K562 (cell line): ENCODE measurements around the gene ADAMTS6. TPM values are rescaled to one million over a fixed set of nuclear protein-coding genes. Genes with fewer than 3 reads are reported as not detected.

Experiments used
- ATAC-seq: fragments of 200-7000 bp; cut with Tn5 transposase; 3 replicates; pipeline ENCODE4 v1.9.1; 2020; ENCODE audit warnings: moderate library complexity
- BruUV-seq: library from RNA; stranded (reverse); fragments of 400-500 nt; replicated peaks from 2 replicates; lab custom pipeline; 2021; lab: Mats Ljungman, UMichigan
- CTCF ChIA-PET: fragments of 300-600 bp; formaldehyde crosslinking; extraction: SDS; loops from one replicate; lab custom pipeline; 2021; ENCODE audit warnings: low intra/inter-chr PET ratio; lab: Yijun Ruan, JAX
- POLR2A ChIA-PET: fragments of 300-600, 350-650 bp; sonication (Branson Sonifier 250); formaldehyde crosslinking; extraction: SDS; loops from one replicate; lab custom pipeline; 2021; ENCODE audit warnings: antibody characterized with exemption, inconsistent platforms; lab: Yijun Ruan, JAX
- DNase-seq, 4 experiments: peaks; one replicate each; pipeline versions ENCODE4 v3.0.0 to v3.0.0-alpha.2; 2011 to 2018; ENCODE audit warnings: low spot score in 3 of 4, mixed read lengths in 3 of 4; ENCODE audit errors: extremely low read depth in 1 of 4
- FAIRE-seq: peaks from 2 replicates; lab custom pipeline; 2011; peaks lifted over from hg19 to GRCh38; lab: Jason Lieb, UNC
- H2AFZ ChIP-seq: 2 replicates; pipeline ENCODE4 v1.6.0; 2011; ENCODE audit warnings: low read depth, low read length, control low read depth, inconsistent platforms
- H3K27ac ChIP-seq: fragments of 200-600 bp; 3 replicates; pipeline ENCODE4 v1.8.0; 2011; ENCODE audit warnings: low read depth, mild to moderate bottlenecking, control low read depth, inconsistent platforms, low read length, moderate library complexity, mixed read lengths; ENCODE audit errors: extremely low read depth
- H3K27me3 ChIP-seq, 2 experiments: fragments of 300-600 bp in 1 of 2; 2 replicates in 1 of 2; 3 replicates in 1 of 2; pipeline versions ENCODE4 v1.6.0 to v1.8.0; 2011; ENCODE audit warnings: inconsistent platforms in 2 of 2, low read length in 2 of 2, mild to moderate bottlenecking in 1 of 2, mixed read lengths in 1 of 2, moderate library complexity in 1 of 2; ENCODE audit not compliant: control insufficient read depth in 2 of 2, insufficient read depth in 2 of 2
- H3K36me3 ChIP-seq: fragments of 300-600 bp; 3 replicates; pipeline ENCODE4 v1.8.0; 2011; ENCODE audit warnings: mild to moderate bottlenecking, low read length, inconsistent platforms; ENCODE audit not compliant: control insufficient read depth, insufficient read depth
- H3K4me1 ChIP-seq, 2 experiments: fragments of 200-600 bp in 1 of 2; replicated peaks in 1 of 2; 2 replicates in 1 of 2; 3 replicates in 1 of 2; pipeline versions ENCODE4 v1.5.1 to v1.8.0; 2011; ENCODE audit warnings: inconsistent platforms in 2 of 2, low read length in 2 of 2, mild to moderate bottlenecking in 1 of 2, mixed read lengths in 1 of 2, moderate library complexity in 1 of 2; ENCODE audit not compliant: control insufficient read depth in 2 of 2, insufficient read depth in 2 of 2
- H3K4me2 ChIP-seq: 2 replicates; pipeline ENCODE4 v1.6.1; 2011; ENCODE audit warnings: low read length, control low read depth, inconsistent platforms, mixed read lengths; ENCODE audit not compliant: insufficient read depth
- H3K4me3 ChIP-seq: fragments of 200-600 bp; sonication (generic), shearing (Covaris generic); 2 replicates; pipeline ENCODE4 v1.5.1; 2016; ENCODE audit warnings: control low read depth, inconsistent platforms
- H3K79me2 ChIP-seq: fragments of 200-600 bp; 3 replicates; pipeline ENCODE4 v1.8.0; 2011; ENCODE audit warnings: low read length, inconsistent platforms; ENCODE audit not compliant: control insufficient read depth, insufficient read depth
- H3K9ac ChIP-seq, 2 experiments: 2 replicates each; pipeline versions ENCODE4 v1.6.0 to v1.6.1; 2011; ENCODE audit warnings: low read depth in 2 of 2, low read length in 2 of 2, control low read depth in 1 of 2, inconsistent platforms in 1 of 2, mild to moderate bottlenecking in 1 of 2, mixed read lengths in 1 of 2; ENCODE audit not compliant: insufficient read depth in 1 of 2
- H3K9me1 ChIP-seq: one replicate; pipeline ENCODE4 v1.6.0; 2011; ENCODE audit warnings: inconsistent platforms, mild to moderate bottlenecking, low read length, moderate library complexity; ENCODE audit not compliant: control insufficient read depth, insufficient read depth
- H3K9me3 ChIP-seq: replicated peaks from 2 replicates; pipeline ENCODE4 v1.5.1; 2011; ENCODE audit warnings: low read depth, low read length, inconsistent platforms; ENCODE audit not compliant: control insufficient read depth, insufficient read depth
- H4K20me1 ChIP-seq: replicated peaks from 2 replicates; pipeline ENCODE4 v1.6.1; 2011; ENCODE audit warnings: low read length, inconsistent platforms, mixed read lengths; ENCODE audit not compliant: control insufficient read depth, insufficient read depth
- ATF1 ChIP-seq, 2 experiments: fragments of 450-650 bp in 1 of 2; IDR thresholded peaks; 2 replicates each; pipeline ENCODE4 v1.6.1; 2016; ENCODE audit warnings: missing compliant biosample characterization in 1 of 2, missing genetic modification characterization in 1 of 2
- E2F5 ChIP-seq: sonication (generic); formaldehyde crosslinking; IDR thresholded peaks from 2 replicates; pipeline ENCODE4 v1.8.0; 2022; ENCODE audit warnings: mild to moderate bottlenecking, missing genetic modification reagents
- FOXK1 ChIP-seq: sonication (generic); formaldehyde crosslinking; IDR thresholded peaks from 2 replicates; pipeline ENCODE4 v1.8.0; 2022; ENCODE audit warnings: missing genetic modification reagents, mild to moderate bottlenecking, borderline replicate concordance
- KLF10 ChIP-seq: fragments of 250-450 bp; sonication (Bioruptor Pico); IDR thresholded peaks from 2 replicates; pipeline ENCODE4 v1.6.1; 2021; ENCODE audit warnings: matching md5 sums
- LARP7 ChIP-seq: fragments of 450-650 bp; IDR thresholded peaks from 2 replicates; pipeline ENCODE4 v1.6.1; 2016
- MIER1 ChIP-seq: fragments of 450-650 bp; IDR thresholded peaks from 2 replicates; pipeline ENCODE4 v1.6.1; 2016; ENCODE audit warnings: antibody characterized with exemption, mild to moderate bottlenecking, low read depth
- NFRKB ChIP-seq: fragments of 450-650 bp; IDR thresholded peaks from 2 replicates; pipeline ENCODE4 v1.6.1; 2016; ENCODE audit warnings: low read depth
- TEAD4 ChIP-seq, 2 experiments: sonication (generic) in 1 of 2; formaldehyde crosslinking in 1 of 2; IDR thresholded peaks; 2 replicates each; pipeline versions ENCODE4 v1.6.1 to v1.8.0; 2012 to 2022; ENCODE audit warnings: borderline replicate concordance in 1 of 2, inconsistent platforms in 1 of 2, low read length in 1 of 2, mild to moderate bottlenecking in 1 of 2, missing genetic modification reagents in 1 of 2
- ZC3H11A ChIP-seq: IDR thresholded peaks from 2 replicates; pipeline ENCODE4 v1.6.1; 2012; ENCODE audit warnings: low read depth, low read length, improper control_type of control experiment
- ZNF57 ChIP-seq: fragments of 450-650 bp; formaldehyde crosslinking; IDR thresholded peaks from 2 replicates; pipeline ENCODE4 v1.4.0; 2020; ENCODE audit warnings: mild to moderate bottlenecking, moderate library complexity
- WGBS: fragments of 100-300 bp; shearing (Covaris generic); methylation state at CpG from one replicate; pipeline ENCODE4 v1.1.6; 2016; ENCODE audit warnings: low coverage, mixed read lengths; ENCODE audit not compliant: insufficient coverage; ENCODE audit errors: missing lambda C conversion rate; 5-methylcytosine and 5-hydroxymethylcytosine counted together
- in situ Hi-C: fragments of 300-500 bp; cut with MboI; formaldehyde crosslinking; loops from 4 replicates; pipeline ENCODE4 v1.15.0; 2018; ENCODE audit warnings: inconsistent platforms, mixed read lengths
- intact Hi-C: fragments of 100-400 bp; cut with micrococcal nuclease; formaldehyde crosslinking; loops from 2 replicates; pipeline ENCODE4 v1.14.2; 2022
- polyA plus RNA-seq, 8 experiments: library from polyadenylated mRNA; depleted of rRNA in 4 of 8; stranded (reverse) in 5 of 8; unstranded in 3 of 8; fragments of >200 nt; fragmentation: Nextera tagmentation in 2 of 8; fragmentation: Illumina TruSeq in 1 of 8; extraction: Ambion mirVana in 2 of 8; extraction: Trizol in 1 of 8; gene quantifications; 2 replicates each; pipeline versions ENCODE4 v1.2.1 to v1.2.3, GENCODE V29; 2011 to 2014; ENCODE audit warnings: inconsistent platforms in 1 of 8, missing spikeins in 1 of 8
- total RNA-seq, 7 experiments: library from RNA; depleted of rRNA in 6 of 7; stranded (reverse); fragments of >200 nt in 6 of 7; fragmentation: Illumina TruSeq in 2 of 7; extraction: Trizol in 2 of 7; gene quantifications; 2 replicates each; pipeline versions ENCODE4 v1.2.1 to v1.2.3, GENCODE V29; 2011 to 2021; ENCODE audit warnings: low replicate concordance in 1 of 7
- TF ChIP-seq, protein P1 (sequence below): sonication (generic); formaldehyde crosslinking; IDR thresholded peaks from 2 replicates; pipeline ENCODE4 v1.8.1; 2023; ENCODE audit warnings: missing genetic modification reagents, mild to moderate bottlenecking, borderline replicate concordance

The ADAMTS6 gene
- total and polyA plus RNA-seq, 9 of the 15 experiments (the other 6 are each of a cell fraction or from before 2014, with no cell fraction given): 0.57 to 5.3 (median 1.5) TPM

- TF ChIP-seq, protein P1, sequence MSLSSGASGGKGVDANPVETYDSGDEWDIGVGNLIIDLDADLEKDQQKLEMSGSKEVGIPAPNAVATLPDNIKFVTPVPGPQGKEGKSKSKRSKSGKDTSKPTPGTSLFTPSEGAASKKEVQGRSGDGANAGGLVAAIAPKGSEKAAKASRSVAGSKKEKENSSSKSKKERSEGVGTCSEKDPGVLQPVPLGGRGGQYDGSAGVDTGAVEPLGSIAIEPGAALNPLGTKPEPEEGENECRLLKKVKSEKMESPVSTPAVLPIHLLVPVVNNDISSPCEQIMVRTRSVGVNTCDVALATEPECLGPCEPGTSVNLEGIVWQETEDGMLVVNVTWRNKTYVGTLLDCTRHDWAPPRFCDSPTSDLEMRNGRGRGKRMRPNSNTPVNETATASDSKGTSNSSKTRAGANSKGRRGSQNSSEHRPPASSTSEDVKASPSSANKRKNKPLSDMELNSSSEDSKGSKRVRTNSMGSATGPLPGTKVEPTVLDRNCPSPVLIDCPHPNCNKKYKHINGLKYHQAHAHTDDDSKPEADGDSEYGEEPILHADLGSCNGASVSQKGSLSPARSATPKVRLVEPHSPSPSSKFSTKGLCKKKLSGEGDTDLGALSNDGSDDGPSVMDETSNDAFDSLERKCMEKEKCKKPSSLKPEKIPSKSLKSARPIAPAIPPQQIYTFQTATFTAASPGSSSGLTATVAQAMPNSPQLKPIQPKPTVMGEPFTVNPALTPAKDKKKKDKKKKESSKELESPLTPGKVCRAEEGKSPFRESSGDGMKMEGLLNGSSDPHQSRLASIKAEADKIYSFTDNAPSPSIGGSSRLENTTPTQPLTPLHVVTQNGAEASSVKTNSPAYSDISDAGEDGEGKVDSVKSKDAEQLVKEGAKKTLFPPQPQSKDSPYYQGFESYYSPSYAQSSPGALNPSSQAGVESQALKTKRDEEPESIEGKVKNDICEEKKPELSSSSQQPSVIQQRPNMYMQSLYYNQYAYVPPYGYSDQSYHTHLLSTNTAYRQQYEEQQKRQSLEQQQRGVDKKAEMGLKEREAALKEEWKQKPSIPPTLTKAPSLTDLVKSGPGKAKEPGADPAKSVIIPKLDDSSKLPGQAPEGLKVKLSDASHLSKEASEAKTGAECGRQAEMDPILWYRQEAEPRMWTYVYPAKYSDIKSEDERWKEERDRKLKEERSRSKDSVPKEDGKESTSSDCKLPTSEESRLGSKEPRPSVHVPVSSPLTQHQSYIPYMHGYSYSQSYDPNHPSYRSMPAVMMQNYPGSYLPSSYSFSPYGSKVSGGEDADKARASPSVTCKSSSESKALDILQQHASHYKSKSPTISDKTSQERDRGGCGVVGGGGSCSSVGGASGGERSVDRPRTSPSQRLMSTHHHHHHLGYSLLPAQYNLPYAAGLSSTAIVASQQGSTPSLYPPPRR (CRISPR knock-in tag): no peak
- TF ChIP-seq ZC3H11A: no peak
- TF ChIP-seq, all 486 proteins: peak for 0
Observed at GRCh38 chr5:65359981-65360380, 121.7 kb downstream of the ADAMTS6 start (continued).

- no peaks in the 10 kb centered on the region for H4K20me1 ChIP-seq
- POLR2A ChIA-PET: no interaction called here
Observed at GRCh38 chr5:65359569-65359968, 122.2 kb downstream of the ADAMTS6 start.

More at GRCh38 chr5:65359569-65359968, 122.2 kb downstream of the ADAMTS6 start:
- no peak overlapping the region for H3K9ac ChIP-seq
- FAIRE-seq (no peak), DNase-seq (no peak), ATAC-seq (no peak)
- CTCF ChIA-PET: no interaction called here
- no peaks in the 10 kb centered on the region for H3K9me3 ChIP-seq
- H3K27ac ChIP-seq: no peak overlapping the region
- no peak overlapping the region for H2AFZ ChIP-seq
- 13% methylated on average over 3 of the region's 3 CpGs for WGBS
- H3K79me2 ChIP-seq: no peaks in the 10 kb centered on the region
- no TSS peak for BruUV-seq
- no peaks in the 10 kb centered on the region for H3K27me3 ChIP-seq
- H3K36me3 ChIP-seq: no peaks in the 10 kb centered on the region
- no peaks in the 10 kb centered on the region for H3K4me1 ChIP-seq
- H3K9me1 ChIP-seq: no peaks in the 10 kb centered on the region
- intact Hi-C loops: no loop called here
- in situ Hi-C loops: no loop called here
- H3K4me2 ChIP-seq: no peak overlapping the region
- TF ChIP-seq MIER1 (no peak), TEAD4 (IDR thresholded peaks at IDR 0.05; ENCODE audit: low read length) (no peak), TEAD4 (CRISPR knock-in tag; IDR thresholded peaks at IDR 0.05; ENCODE audit: borderline replicate concordance) (no peak), KLF10 (CRISPR knock-in tag) (no peak), FOXK1 (CRISPR knock-in tag) (no peak), E2F5 (no peak), LARP7 (no peak), ZNF57 (CRISPR knock-in tag) (no peak), ATF1 (CRISPR knock-in tag; IDR thresholded peaks at IDR 0.05) (no peak), ATF1 (tag; IDR thresholded peaks at IDR 0.05) (no peak), NFRKB (no peak)
- no peak overlapping the region for H3K4me3 ChIP-seq
